HUES6 (cell line): ENCODE measurements around the gene ATP2B3.

Experiments used
- H3K27ac ChIP-seq: 2 replicates; pipeline ENCODE4 v1.7.0; 2013; ENCODE audit warnings: low read depth, mild to moderate bottlenecking, low read length, inconsistent platforms
- H3K27me3 ChIP-seq: 2 replicates; pipeline ENCODE4 v1.6.1; 2013; ENCODE audit warnings: low read length; ENCODE audit not compliant: control insufficient read depth, insufficient read depth
- H3K36me3 ChIP-seq: 2 replicates; pipeline ENCODE4 v1.6.1; 2013; ENCODE audit warnings: low read length; ENCODE audit not compliant: control insufficient read depth, insufficient read depth
- H3K4me1 ChIP-seq: 2 replicates; pipeline ENCODE4 v1.6.1; 2013; ENCODE audit warnings: low read length; ENCODE audit not compliant: control insufficient read depth, insufficient read depth
- H3K4me3 ChIP-seq: 2 replicates; pipeline ENCODE4 v1.5.1; 2013; ENCODE audit warnings: low read depth, low read length
- H3K9ac ChIP-seq: one replicate; pipeline ENCODE4 v1.6.1; 2013; ENCODE audit warnings: mild to moderate bottlenecking, low read length
- H3K9me3 ChIP-seq: 2 replicates; pipeline ENCODE4 v1.6.1; 2013; ENCODE audit warnings: low read depth, low read length; ENCODE audit not compliant: control insufficient read depth, insufficient read depth

The ATP2B3 gene

GRCh38 chrX:153627675-153628111, 110.3 kb downstream of the ATP2B3 start:
- no peaks in the 10 kb centered on the region for H3K36me3 ChIP-seq
- H3K27ac ChIP-seq, result no peak overlapping the region
- no peaks in the 10 kb centered on the region for H3K4me1 ChIP-seq
- no peak overlapping the region for H3K9ac ChIP-seq
- H3K27me3 ChIP-seq, result no peaks in the 10 kb centered on the region
- peaks cover 25% of the 10 kb centered on the region; the same call in 1 of the 2 replicates for H3K9me3 ChIP-seq
- H3K4me3 ChIP-seq, result no peak overlapping the region

- Histone ChIP-seq H3K4me1 (no peaks in the 10 kb centered on the region), H3K27me3 (no peaks in the 10 kb centered on the region), H3K4me3 (no peak overlapping the region), H3K27ac (no peak overlapping the region), H3K9ac (no peak overlapping the region), H3K36me3 (no peaks in the 10 kb centered on the region), H3K9me3 (peaks cover 21% of the 10 kb centered on the region; the same call in 1 of the 2 replicates)
Measured at GRCh38 chrX:153628129-153628528, 110.7 kb downstream of the ATP2B3 start.

GRCh38 chrX:153628665-153629064, 111.2 kb downstream of the ATP2B3 start:
- H3K36me3 ChIP-seq, result no peaks in the 10 kb centered on the region

GRCh38 chrX:153631346-153631745, 113.9 kb downstream of the ATP2B3 start:
- Histone ChIP-seq H3K9ac (no peak overlapping the region), H3K4me3 (no peak overlapping the region), H3K9me3 (peaks cover 32% of the 10 kb centered on the region; the same call in 1 of the 2 replicates), H3K27me3 (no peaks in the 10 kb centered on the region), H3K4me1 (no peaks in the 10 kb centered on the region), H3K27ac (no peak overlapping the region), H3K36me3 (no peaks in the 10 kb centered on the region)

More at GRCh38 chrX:153628665-153629064, 111.2 kb downstream of the ATP2B3 start:
- Histone ChIP-seq H3K27ac (no peak overlapping the region), H3K4me1 (no peaks in the 10 kb centered on the region), H3K4me3 (no peak overlapping the region), H3K9me3 (peaks cover 22% of the 10 kb centered on the region; the same call in 1 of the 2 replicates), H3K27me3 (no peaks in the 10 kb centered on the region), H3K9ac (no peak overlapping the region)

GRCh38 chrX:153631907-153632594, 114.6 kb downstream of the ATP2B3 start:
- Histone ChIP-seq H3K27me3 (peaks cover 3% of the 10 kb centered on the region; the same call in 1 of the 2 replicates), H3K27ac (no peak overlapping the region), H3K4me1 (no peaks in the 10 kb centered on the region), H3K9ac (no peak overlapping the region), H3K4me3 (no peak overlapping the region), H3K36me3 (no peaks in the 10 kb centered on the region), H3K9me3 (peaks cover 32% of the 10 kb centered on the region; the same call in 1 of the 2 replicates)
